ENCODE measurements around the gene ARMC3.

ARMC3 gene

DNA sequence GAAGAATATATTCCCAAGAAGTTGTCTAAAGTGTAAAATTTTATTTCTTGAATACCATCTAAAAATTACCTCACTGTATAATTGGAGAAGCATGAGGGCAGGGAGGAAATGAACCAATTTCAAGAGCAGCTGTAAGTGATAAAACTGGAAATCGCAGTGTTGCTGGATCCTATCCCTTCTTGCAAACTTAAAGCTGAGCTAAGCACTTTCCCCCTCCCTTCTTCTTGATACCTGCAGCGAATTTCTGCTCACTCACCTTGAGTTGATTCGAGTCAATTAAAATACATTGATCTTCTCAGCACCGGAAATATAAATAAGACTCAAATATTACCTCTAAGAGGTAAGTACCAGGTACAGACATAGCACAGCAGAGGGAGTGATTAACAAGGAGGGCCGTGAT lies 65.5 kb downstream of the ARMC3 start:
- DNase-seq: no peak

DNA sequence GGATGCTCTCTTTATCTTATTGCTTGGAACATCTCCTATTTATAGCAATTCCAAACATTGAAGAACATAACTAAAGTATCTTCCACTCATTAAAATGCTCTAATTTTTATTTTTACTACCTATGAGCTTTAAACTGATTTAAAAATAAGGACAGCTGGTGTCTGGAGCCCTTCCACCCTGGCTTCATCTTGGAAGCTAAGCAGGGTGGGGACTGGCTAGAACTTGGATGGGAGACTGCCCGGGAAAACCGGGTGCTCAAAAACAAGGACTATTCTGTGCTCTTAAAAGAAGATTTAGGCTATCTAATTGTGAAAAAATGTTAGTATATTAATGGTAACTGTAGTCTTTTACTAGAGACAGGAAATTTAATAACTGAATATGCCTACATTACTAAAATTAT lies 69.2 kb downstream of the ARMC3 start:
- DNase-seq: no peak

DNA sequence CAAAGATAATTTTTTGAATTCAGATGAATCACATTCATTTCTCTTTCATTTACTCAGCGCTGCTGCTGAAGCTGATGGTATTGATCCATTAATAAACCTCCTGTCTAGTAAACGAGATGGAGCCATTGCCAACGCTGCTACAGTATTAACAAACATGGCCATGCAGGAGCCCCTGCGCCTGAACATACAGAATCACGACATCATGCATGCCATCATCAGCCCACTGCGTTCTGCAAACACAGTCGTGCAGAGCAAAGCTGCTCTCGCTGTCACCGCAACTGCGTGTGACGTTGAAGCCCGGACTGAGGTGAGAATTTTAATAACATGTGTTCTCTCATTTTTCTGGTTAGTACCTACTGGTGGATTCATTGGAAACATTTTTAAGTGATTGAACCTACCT lies 70.2 kb downstream of the ARMC3 start:
- no peak for DNase-seq

DNA sequence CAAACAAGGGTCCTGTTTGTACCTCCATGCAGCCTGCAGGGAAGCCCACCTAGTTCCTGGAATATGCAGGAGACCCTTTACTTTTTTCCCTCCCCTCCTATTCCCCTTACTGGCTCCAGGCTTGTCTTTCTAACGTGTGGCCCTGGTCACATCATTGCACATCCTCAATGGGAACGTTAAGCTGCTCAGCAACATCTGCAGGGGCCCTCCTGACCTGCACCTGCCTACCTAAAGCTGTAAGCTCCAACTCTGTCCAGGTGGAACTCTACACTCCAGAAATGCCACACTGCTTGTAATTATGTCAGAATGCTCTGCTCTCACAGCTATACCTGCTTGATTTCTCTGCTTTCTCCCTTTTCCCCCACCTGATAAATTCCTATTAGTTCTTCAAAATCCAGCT lies 72.1 kb downstream of the ARMC3 start:
- no peak for DNase-seq

DNA sequence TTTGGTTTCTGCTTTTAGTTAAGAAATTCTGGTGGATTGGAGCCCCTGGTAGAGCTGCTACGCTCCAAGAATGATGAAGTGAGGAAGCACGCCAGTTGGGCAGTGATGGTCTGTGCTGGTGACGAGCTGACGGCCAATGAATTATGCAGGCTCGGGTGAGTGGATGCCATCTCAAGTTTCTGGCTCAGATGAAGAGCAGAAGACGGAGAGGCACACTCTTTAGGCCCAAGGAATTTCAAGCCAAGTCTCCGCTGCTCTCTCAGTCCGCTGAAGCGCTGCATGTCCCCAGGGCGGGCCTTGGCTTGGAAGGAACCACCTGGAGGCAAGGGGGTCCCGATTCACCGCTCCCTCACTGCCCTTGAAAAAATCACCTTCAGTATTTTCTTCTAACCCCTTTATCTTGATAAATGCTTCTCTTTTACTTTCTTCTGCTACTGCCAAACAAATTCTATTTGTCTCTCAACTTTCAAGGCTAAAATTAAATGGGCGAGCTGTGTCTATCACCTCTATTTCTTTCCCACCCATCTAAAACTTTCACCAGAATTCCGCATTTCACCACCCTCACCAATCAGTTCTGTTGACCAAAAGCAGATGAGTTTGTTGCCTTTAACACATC lies 74.2 kb downstream of the ARMC3 start:
- DNase-seq: no peak

DNA sequence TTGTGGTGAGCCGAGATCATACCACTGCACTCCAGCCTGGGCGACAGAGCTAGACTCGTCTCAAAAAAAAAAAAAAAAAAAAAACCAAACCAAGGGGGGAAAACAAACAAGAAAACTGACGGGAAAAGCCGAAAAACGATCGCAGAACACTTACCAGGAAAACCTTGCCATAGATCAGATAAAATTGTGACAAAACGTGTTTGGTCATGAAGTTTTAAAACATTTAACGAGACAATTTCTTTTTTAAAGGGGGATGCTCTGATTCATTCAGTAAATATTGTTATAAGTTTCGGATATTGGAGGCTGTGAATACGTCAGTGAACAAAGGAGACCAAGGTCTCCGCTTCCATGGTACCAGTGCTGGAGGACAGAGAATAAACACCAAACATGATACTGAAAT lies 77.3 kb downstream of the ARMC3 start:
- no peak for DNase-seq

DNA sequence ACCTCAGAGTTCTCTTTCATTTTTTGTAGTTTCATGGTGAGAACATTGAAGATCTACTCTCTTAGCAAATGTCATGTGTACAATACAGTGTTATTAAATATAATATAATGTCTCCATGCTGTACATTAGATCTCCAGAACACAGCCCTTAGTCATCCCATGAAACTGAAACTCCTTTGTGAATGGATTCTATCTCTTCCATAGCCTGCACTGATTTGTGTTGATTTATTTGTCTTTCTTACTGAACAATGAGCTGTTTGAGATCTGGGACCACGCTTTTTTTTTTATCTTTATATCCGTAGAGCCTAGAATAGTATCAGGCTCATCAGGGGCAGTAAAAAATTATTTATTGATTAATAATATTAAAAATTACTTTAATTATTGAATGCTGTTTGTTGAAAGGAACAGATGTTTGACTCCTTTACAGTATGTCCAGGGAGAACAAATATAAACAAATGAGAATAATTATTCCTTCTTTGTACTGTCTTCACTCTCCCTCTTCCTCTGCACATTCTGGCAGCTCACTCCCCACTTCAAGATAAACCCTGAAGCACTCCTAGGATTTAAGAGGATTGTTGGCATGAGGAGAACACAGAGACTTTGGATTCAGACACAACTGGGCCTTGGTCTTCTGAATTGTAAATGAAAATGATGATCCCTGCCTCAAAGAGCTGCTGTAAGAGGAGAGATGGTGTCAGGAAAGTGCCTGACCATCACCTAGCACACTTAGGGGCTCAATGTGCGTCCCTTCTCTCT lies 85.9 kb downstream of the ARMC3 start:
- no peak for DNase-seq

DNA sequence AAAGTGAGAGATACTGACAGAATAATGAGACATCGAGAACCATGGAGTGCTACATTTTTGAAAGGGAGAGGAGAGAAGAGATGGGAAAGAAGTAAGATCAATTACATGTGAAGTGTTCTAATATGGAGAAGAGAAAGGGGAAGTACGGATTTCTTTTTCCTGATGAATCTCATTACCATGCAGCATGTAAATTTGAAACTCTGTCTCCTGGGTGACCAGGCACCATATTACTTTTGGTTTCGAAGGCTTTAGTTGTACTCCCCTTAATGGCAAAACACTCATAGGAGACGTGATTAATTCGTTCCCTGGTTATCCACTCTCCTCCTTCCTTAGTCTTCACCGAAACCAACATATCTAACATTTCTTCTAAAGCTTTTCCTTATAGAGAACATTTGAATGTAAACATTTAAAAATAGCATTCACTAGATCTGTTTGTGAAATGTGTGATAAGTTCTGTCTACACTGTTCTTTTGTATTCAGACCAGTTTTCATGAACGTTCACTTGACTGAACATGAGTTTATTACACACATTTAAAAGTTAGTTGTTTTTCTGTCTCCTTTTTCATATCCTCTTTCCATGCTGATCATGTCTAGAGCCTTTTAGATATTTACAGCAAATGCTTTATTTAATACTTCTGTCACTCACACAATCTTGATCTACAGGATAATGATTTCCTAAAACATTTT lies 87.3 kb downstream of the ARMC3 start:
- no peak for DNase-seq

DNA sequence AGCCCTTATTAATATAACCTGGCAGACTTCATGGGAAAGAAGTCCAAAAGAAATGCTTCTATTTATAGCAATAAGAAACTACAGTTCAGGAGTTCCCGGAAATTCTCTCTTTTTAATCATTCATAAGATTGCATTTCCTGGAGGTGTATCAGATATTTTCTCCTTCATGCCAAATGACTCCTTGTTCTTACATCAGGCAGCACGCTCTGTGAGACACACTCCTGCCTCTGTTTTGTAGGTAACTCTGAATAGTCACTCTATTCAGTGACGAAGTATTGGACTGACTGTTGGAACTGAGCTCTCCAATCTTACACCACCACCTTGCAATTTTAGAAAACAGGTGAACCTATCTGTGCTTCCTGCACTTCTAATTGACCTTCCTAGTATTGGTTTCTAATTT lies 88.8 kb downstream of the ARMC3 start:
- no peak for DNase-seq

DNA sequence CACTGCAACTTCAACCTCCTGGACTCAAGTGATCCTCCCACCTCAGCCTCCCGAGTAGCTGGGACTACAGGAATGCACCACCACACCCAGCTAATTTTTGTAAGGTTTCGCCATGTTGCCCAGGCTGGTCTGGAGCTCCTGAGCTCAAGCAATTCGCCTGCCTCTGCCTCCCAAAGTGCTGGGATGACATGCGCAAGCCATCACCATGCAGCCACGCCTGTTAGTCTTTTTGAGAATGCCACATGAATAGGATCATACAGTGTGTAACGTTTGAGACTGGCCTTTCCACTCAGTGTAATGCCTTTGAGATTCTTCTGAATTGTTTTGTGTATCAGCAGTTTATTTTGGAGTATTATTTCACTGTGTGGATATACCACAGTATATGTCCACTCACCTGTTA lies 91.8 kb downstream of the ARMC3 start:
- no peak for DNase-seq

DNA sequence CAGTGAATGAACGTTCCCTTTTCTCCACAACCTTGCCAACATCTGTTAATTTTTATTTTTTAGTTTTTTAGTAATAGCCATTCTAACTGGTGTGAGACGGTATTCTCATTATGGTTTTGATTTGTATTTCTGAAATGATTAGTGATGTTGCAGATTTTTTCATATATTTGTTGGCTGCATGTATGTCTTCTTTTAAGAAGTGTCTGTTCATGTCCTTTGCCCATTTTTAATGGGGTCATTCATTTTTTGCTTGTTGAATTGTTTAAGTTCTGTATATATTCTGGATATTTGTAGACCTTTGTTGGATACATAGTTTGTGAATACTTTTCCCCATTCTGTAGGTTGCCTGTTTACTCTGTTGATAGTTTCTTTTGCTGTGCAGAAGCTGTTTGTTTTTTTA lies 93.6 kb downstream of the ARMC3 start:
- no peak for DNase-seq

DNA sequence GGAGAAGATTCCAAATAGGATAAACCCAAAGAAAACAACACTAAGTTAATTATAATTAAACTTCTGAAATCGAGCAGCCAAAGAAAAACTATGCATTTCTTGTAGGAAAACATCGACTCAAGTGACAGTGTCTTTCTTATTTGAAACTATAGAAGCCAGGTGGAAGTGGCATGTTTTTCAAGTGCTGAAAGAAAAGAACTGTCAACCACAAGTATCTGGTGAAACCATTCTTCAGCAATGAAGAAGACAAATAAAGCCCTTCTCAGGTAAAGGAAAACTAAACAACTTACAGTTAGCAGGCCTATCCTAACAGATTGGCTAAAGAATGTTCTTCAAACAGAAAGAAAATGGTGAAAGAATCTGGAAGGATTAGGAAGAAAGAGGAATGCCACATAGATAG lies 96.1 kb downstream of the ARMC3 start:
- DNase-seq: no peak

DNA sequence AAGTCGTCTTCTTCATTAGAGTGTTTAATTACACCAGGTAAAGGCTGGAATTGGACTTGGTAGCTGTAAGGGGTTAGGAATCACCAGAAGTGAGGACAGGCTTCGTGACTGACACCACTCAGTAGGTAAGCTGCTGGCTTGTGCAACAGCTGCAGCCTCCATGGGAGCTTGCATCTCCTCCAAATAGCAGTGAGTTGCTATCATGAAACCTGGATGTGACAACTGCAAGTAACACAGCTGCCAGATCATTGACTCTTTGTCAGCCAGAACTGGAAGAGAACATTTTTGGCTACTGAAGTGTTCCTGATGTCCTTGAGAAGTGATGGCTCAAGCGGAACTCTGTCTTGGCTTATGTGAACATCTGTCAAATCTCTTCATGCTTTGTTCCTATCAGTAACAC lies 103.5 kb downstream of the ARMC3 start:
- no peak for DNase-seq

DNA sequence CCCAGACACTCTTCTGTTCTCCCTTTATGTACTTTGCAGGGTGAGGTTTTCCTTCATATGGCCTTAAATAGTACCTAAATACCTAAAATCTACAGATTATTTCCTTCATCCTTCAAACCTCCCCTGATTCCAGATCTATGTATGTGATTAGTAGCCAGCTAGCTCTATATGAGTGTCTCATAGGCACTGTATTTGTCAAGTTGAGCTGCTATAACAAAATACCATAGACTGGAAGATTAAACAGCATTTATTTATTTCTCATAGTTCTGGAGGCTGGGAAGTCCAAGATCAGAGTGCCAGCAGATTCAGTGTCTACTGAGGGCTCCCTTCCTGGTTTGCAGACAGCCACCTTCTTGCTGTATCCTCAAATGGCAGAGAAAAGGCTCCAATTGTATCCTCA lies 106.9 kb downstream of the ARMC3 start:
- no peak for DNase-seq

DNA sequence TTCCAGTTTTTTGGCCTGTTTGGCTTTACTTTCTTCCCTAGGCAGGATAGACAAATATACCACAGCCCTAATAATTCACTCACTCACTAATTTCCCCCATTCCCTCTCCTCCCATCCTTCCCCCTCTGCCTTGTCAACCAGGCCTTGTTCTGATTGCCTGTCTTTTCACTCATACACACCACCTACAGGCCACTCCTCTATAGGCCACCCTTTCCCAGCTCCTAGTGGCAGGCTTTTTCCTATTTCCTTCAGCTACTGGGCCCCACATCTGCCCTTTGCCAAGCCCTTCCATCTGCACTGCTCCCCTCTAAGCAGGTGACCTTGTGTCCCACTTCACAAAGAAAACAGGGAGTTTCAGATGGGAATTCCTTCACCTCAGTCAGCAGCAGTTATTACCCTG lies 107.7 kb downstream of the ARMC3 start:
- no peak for DNase-seq

DNA sequence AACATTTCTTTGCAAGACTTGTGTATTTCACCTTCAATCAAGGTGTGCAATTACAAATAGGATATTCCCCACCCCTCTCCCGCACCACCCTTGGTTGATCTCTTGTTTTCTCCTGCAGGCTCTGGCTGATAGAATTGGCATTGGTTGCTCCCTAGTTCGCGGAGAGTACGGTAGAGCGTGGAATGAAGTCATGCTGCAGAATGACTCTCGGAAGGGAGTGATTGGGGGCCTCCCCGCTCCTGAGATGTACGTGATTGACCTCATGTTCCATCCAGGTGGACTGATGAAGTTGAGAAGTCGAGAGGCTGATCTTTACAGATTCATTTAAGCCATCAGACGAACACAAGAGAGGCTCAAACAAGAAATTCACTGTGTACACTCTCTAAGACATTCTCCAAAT lies 109.3 kb downstream of the ARMC3 start:
- no peak for DNase-seq

DNA sequence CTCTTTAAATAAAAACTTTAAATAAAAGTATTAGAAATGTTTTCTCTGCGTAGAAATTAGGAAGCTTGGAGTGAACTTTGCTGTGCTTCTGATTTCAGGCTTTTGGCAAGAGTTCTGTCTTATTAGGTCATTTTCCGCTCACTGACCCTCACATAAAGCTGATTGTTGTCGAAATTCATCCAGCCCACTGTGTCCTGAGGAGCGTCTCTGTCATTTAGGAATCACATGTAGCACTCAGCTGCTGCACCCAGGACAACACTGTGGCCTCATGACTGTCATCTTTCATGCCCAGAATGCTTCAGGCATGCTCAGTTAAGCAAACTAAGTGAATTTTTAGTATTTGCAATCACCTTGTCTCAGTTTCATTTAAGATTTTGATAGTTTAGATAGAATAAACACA lies 109.7 kb downstream of the ARMC3 start:
- DNase-seq: no peak

DNA sequence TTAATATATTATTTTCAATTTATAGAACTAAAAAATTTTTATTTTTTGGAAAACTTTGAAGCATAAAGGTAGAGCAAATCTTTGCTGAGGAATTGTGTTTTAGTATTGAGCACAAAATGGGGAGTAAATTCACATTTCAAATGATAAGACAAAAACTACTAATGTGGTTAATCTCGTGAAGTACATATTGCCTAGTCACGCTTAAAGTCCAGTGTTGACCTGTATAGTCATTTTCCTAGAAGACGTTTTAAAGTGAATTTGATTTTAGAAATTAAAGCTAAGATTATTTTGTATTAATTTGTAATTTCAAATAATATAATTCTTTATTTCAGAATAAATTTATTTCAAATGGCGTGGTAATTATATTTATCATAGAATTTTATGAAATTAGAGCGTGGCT lies 110.3 kb downstream of the ARMC3 start:
- no peak for DNase-seq

DNA sequence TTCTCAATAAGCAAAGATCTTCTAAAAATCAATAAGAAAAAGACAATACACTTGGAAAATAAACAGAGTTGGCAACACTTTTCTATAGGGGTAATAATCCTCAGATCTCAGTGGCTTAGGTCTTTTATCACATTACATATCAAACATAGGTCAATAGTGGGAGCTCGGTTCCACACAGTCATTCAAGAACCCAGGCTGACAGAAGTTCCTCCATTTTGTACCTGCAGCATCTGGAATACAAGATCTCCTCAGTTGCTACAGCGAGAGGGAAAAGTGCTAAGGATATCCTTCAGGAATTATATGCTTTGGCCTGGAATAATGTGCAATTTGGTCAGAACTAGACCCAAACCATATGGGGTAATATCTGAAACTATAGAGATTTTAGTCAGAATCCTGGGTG lies 112.1 kb downstream of the ARMC3 start:
- DNase-seq: no peak

DNA sequence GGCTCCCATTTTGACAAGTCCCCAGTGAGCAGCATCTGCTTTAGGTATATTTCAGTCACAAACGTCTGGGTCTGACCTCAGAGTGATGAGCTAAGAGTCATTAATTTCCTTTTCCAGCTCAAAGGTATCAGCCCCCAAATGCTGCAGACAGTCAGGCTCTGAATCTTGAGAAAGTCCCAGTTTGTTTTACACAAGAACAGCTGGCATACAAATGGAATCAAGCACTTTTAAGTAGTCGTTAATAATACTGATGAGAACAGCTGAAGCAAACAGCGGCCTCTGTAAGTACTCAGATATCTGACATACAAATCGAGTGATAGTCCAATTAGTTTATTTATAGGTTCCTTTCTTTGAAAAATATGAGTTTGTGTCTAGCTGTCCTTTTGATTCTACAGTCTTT lies 118.2 kb downstream of the ARMC3 start:
- no peak for DNase-seq

DNA sequence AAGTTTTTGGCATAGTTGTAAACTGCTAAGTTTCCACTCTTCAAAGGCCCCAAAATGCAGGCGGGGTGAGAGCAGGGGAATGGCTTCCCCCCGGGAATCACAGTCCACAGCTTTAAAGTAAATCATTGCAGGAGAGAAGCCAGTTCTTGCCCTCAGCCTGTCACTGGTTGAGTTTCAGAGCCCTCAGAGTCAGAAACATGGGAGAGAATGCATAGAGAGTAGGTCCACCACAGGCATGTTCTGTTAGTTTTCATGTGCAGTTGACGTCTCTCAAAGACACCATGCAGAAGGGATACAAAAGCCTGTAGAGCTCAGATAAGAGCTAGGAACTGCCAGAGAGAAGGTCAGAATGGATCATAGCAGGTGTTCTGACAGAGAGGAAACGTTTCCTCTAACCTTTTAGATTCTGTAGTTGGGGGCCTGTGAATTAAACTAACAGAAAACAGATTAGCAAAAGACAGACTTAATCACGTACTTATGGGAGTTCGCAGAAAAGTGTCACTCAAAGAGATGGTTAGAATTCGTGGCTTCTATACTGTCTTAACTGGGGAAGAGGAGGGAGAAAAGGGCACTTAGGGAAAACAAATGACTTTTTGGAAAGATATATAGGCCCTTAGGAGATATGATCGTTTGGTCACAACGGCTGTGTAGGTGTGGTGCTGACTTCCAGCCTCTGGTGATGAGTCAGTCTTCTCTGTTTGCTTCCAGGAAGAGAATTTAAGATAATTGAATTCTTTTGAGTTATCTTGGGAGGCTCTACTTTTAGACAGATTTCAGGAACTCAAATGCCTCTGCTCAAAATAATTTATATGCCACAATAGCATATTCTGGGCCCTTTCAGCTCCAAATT lies 119.6 kb downstream of the ARMC3 start:
- no peak for DNase-seq

DNA sequence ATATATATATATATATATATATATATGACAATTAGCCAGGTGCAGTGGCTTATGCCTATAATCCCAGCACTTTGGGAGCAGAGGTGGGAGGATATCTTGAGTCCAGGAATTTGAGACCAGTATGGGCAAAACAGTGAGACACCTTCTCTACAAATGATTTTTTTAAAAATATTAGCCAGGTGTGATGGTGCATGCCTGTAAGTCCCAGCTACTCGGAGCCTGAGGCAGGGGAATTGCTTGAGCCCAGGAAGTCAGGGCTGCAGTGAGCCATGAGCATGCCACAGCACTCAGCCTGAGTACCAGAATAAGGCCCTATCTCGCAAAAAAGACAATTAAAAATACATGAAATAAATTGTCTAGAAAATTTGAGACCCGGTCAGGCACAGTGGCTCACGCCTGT lies 120.3 kb downstream of the ARMC3 start:
- DNase-seq: no peak

DNA sequence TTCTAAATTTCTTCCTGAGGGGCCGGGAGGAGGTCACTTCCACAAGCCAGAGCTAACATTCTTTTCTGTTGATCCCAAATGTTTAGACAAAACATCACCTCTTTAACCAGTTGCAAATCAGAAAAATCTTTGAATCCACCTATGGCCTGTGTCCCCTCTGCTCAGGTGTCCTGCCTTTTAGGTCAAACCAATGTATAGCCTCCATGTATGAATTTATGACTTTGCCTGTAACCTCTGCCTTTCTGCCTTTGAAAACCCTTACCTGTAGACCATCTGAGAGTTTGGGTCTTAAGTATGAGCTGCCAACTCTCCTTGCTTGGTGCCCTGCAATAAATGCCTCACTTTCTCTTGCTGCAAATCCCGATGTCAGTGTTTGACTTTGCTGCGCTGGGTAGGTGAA lies 123.4 kb downstream of the ARMC3 start:
- no peak for DNase-seq

All from activated T-cell treated with anti-CD3 and anti-CD28 coated beads for 4 hours (primary cell).